Measurements from ENCODE around the gene GEMIN2.

GRCh38 chr14:39175445-39176262 lies 61.5 kb downstream of the GEMIN2 start:
- TF ChIP-seq CTCF (IDR thresholded peaks at IDR 0.05; ENCODE audit: low read depth, low read length, poor library complexity, severe bottlenecking) (no peak), EZH2phosphoT487 (IDR thresholded peaks at IDR 0.05; ENCODE audit: borderline replicate concordance, low read length) (no peak)

All from DOHH2 (cell line).